GDM1 (cell line): Measurements from ENCODE around the gene SLC13A2.

Experiments used
- DNase-seq: peaks from one replicate; lab custom pipeline; 2025; lab: John Stamatoyannopoulos, UW

The SLC13A2 gene

GRCh38 chr17:28492352-28493310 lies 19.2 kb downstream of the SLC13A2 start:
- no peak for DNase-seq

GRCh38 chr17:28493460-28493859 lies 20.0 kb downstream of the SLC13A2 start:
- DNase-seq, result no peak

GRCh38 chr17:28494445-28495188 lies 21.2 kb downstream of the SLC13A2 start:
- peak; percentile 16 for DNase-seq

GRCh38 chr17:28495635-28496034 lies 22.2 kb downstream of the SLC13A2 start:
- DNase-seq, result no peak

- no peak for DNase-seq
Measured at GRCh38 chr17:28497931-28498330, 24.5 kb downstream of the SLC13A2 start.

- DNase-seq, result no peak
Measured at GRCh38 chr17:28498652-28499363, 25.4 kb downstream of the SLC13A2 start.

GRCh38 chr17:28499364-28499664 lies 25.9 kb downstream of the SLC13A2 start:
- no peak for DNase-seq

- no peak for DNase-seq
Measured at GRCh38 chr17:28499684-28500357, 26.4 kb downstream of the SLC13A2 start.

GRCh38 chr17:28500712-28501379 lies 27.4 kb downstream of the SLC13A2 start:
- DNase-seq, result no peak

- DNase-seq, result no peak
Measured at GRCh38 chr17:28501421-28502284, 28.2 kb downstream of the SLC13A2 start.

- DNase-seq, result no peak
Measured at GRCh38 chr17:28503420-28503819, 30.0 kb downstream of the SLC13A2 start.

GRCh38 chr17:28505986-28506665 lies 32.7 kb downstream of the SLC13A2 start, which contains the start of gene FOXN1:
Gene FOXN1, plus strand, starts transcription at chr17:28506348. Its CDS starts 17,622 bp downstream, at chr17:28523970.
- DNase-seq, result no peak

GRCh38 chr17:28506763-28507487 lies 33.5 kb downstream of the SLC13A2 start:
- DNase-seq, result no peak

- no peak for DNase-seq
Measured at GRCh38 chr17:28507567-28508203, 34.2 kb downstream of the SLC13A2 start.

- no peak for DNase-seq
Measured at GRCh38 chr17:28508211-28508724, 34.8 kb downstream of the SLC13A2 start.

- peak; percentile 18 for DNase-seq
Measured at GRCh38 chr17:28509789-28510188, 36.3 kb downstream of the SLC13A2 start.

GRCh38 chr17:28511858-28512461 lies 38.5 kb downstream of the SLC13A2 start:
- no peak for DNase-seq

- DNase-seq, result no peak
Measured at GRCh38 chr17:28513476-28513875, 40.0 kb downstream of the SLC13A2 start.
